CD4-positive, alpha-beta T cell (primary cell): Measurements from ENCODE around the gene NEUROG3. TPM values are rescaled to one million over a fixed set of nuclear protein-coding genes. Genes with fewer than 3 reads are reported as not detected.

ENCODE experiments used
- ATAC-seq: fragments of 200-7000 bp; cut with Tn5 transposase; one replicate; pipeline ENCODE4 v1.10.0; 2022; ENCODE audit warnings: mild to moderate bottlenecking; ENCODE audit not compliant: poor library complexity
- CTCF ChIA-PET: fragments of 350-600 bp; sonication (Branson Sonifier 250); formaldehyde crosslinking; loops from one replicate; lab custom pipeline; 2021; ENCODE audit warnings: antibody characterized with exemption, inconsistent platforms; lab: Charles Lee
- POLR2A ChIA-PET: fragments of 350-600 bp; sonication (Branson Sonifier 250); formaldehyde crosslinking; loops from one replicate; lab custom pipeline; 2021; ENCODE audit warnings: antibody characterized with exemption, inconsistent platforms; lab: Charles Lee
- DNase-seq, 14 experiments: peaks; one replicate each; pipeline ENCODE4 v3.0.0-alpha.2; 2013 to 2020; ENCODE audit warnings: mixed read lengths in 2 of 14
- H3K27ac ChIP-seq, 2 donors: one replicate each; pipeline versions ENCODE4 v1.5.1 to v1.7.0; 2013; ENCODE audit warnings: low read length in 2 of 2, low read depth in 1 of 2, mild to moderate bottlenecking in 1 of 2
- H3K27me3 ChIP-seq, 2 experiments: 1 replicate in 1 of 2; 2 replicates in 1 of 2; pipeline versions ENCODE4 v1.6.1 to v1.7.0; 2013; ENCODE audit warnings: low read length in 2 of 2, control low read depth in 1 of 2, mild to moderate bottlenecking in 1 of 2, moderate library complexity in 1 of 2; ENCODE audit not compliant: insufficient read depth in 2 of 2, control insufficient read depth in 1 of 2
- H3K36me3 ChIP-seq: one replicate; pipeline ENCODE4 v1.6.1; 2013; ENCODE audit warnings: low read length, control low read depth; ENCODE audit not compliant: insufficient read depth
- H3K4me1 ChIP-seq: one replicate; pipeline ENCODE4 v1.6.1; 2013; ENCODE audit warnings: low read length, control low read depth; ENCODE audit not compliant: insufficient read depth
- H3K4me3 ChIP-seq: one replicate; pipeline ENCODE4 v1.5.1; 2013; ENCODE audit warnings: mild to moderate bottlenecking, low read length, moderate library complexity
- H3K9me3 ChIP-seq, 2 experiments: 1 replicate in 1 of 2; 2 replicates in 1 of 2; pipeline versions ENCODE4 v1.6.1 to v1.7.0; 2013; ENCODE audit warnings: low read length in 2 of 2, mild to moderate bottlenecking in 2 of 2, control low read depth in 1 of 2, moderate library complexity in 1 of 2; ENCODE audit not compliant: control insufficient read depth in 1 of 2, insufficient read depth in 1 of 2
- H3K27ac Mint-ChIP-seq: one replicate; pipeline ENCODE4 v1.8.0; 2020; ENCODE audit warnings: mixed read lengths
- H3K27me3 Mint-ChIP-seq: one replicate; pipeline ENCODE4 v1.8.0; 2021; ENCODE audit warnings: mixed read lengths
- H3K36me3 Mint-ChIP-seq: one replicate; pipeline ENCODE4 v1.8.0; 2021; ENCODE audit warnings: low read depth, mixed read lengths
- H3K4me1 Mint-ChIP-seq: one replicate; pipeline ENCODE4 v1.8.0; 2021; ENCODE audit warnings: low read depth, mixed read lengths
- H3K4me3 Mint-ChIP-seq: one replicate; pipeline ENCODE4 v1.8.0; 2020; ENCODE audit warnings: mild to moderate bottlenecking, mixed read lengths
- H3K9me3 Mint-ChIP-seq: one replicate; pipeline ENCODE4 v1.8.0; 2020; ENCODE audit warnings: mixed read lengths
- intact Hi-C, 2 experiments: fragments of 100-400 bp; cut with DNase I in 1 of 2; cut with micrococcal nuclease in 1 of 2; formaldehyde crosslinking; loops; one replicate each; pipeline versions ENCODE4 v1.15.1 to v1.9.0; 2023 to 2025; cut with DNase I, micrococcal nuclease
- total RNA-seq, 174 experiments: library from RNA in 2 of 174; stranded (reverse) in 2 of 174; gene quantifications; one replicate each; pipeline ENCODE4 v1.2.3 and lab custom pipeline; 2021 to 2026
- TF ChIP-seq, protein P1 (sequence below): fragments of 200-600 bp; IDR thresholded peaks from one replicate; pipeline ENCODE4 v1.8.0; 2022; ENCODE audit warnings: antibody characterized with exemption, mild to moderate bottlenecking

NEUROG3 gene
- total RNA-seq, 2 experiments from 2014 or later, result not detected

DNA sequence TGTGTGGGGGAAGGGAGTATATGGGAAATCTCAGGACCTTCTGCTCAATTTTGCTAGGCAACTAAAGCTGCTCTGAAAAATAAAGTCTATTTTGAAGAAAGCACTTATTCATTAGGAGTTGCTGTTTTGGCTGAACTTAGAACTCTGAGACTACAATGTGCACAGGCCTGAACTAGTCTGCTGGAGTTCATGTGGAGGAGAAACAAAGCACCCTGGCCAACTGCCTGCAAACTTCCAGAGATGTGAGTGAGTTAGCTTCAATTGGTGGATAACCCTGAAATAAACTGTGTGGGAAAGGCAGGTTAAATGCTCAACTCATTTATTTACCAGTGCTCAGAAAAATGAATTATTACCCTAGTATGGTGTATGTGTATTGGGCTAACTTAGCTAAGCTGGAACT is 39.5 kb upstream of the NEUROG3 start:
- Mint-ChIP-seq H3K9me3 (peaks cover 9% of the 10 kb centered on the region), H3K27ac (no peak overlapping the region), H3K36me3 (no peaks in the 10 kb centered on the region), H3K4me1 (no peaks in the 10 kb centered on the region), H3K27me3 (no peaks in the 10 kb centered on the region), H3K4me3 (no peak overlapping the region)
- Histone ChIP-seq H3K4me3 (no peak overlapping the region), H3K27me3 (no peaks in the 10 kb centered on the region), H3K36me3 (no peaks in the 10 kb centered on the region), H3K27ac (no peak overlapping the region), H3K4me1 (no peaks in the 10 kb centered on the region), H3K9me3 (peaks cover 4% of the 10 kb centered on the region in 2 experiments)
- DNase-seq (no peak), ATAC-seq (no peak)
- intact Hi-C loops, result no loop called here
- ChIA-PET POLR2A (no interaction called here), CTCF (interaction anchor here (1.1 to 1.4 kb wide), 3 partner anchors 13 to 97 kb away, joined by 3 read pairs; no protein-coding TSS in a partner anchor)
- TF ChIP-seq, protein P1, sequence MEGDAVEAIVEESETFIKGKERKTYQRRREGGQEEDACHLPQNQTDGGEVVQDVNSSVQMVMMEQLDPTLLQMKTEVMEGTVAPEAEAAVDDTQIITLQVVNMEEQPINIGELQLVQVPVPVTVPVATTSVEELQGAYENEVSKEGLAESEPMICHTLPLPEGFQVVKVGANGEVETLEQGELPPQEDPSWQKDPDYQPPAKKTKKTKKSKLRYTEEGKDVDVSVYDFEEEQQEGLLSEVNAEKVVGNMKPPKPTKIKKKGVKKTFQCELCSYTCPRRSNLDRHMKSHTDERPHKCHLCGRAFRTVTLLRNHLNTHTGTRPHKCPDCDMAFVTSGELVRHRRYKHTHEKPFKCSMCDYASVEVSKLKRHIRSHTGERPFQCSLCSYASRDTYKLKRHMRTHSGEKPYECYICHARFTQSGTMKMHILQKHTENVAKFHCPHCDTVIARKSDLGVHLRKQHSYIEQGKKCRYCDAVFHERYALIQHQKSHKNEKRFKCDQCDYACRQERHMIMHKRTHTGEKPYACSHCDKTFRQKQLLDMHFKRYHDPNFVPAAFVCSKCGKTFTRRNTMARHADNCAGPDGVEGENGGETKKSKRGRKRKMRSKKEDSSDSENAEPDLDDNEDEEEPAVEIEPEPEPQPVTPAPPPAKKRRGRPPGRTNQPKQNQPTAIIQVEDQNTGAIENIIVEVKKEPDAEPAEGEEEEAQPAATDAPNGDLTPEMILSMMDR, result no peak

DNA sequence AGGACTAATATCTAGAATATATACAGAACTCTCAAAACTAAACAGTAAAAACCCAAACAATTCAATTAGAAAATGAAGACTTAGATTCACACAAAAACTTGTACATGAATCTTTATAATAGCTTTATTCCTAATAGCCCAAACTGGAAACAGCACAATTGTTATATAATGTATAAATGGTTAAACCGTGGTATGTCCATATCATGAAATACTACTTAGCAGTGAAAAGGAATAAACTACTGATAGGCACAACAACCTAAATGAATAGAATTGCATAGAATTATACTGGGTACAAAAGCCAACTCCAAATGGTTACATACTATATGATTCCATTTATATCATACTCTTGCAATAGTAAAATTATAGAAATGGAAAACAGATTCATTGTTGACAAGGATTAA is 35.9 kb upstream of the NEUROG3 start:
- peaks cover 4 to 9% of the 10 kb centered on the region in 2 experiments for H3K9me3 ChIP-seq
- Mint-ChIP-seq H3K36me3 (no peaks in the 10 kb centered on the region), H3K9me3 (peaks cover 9% of the 10 kb centered on the region), H3K4me1 (no peaks in the 10 kb centered on the region), H3K27me3 (peaks cover 14% of the 10 kb centered on the region), H3K4me3 (no peak overlapping the region), H3K27ac (no peak overlapping the region)
- no peak for DNase-seq
- H3K36me3 ChIP-seq, result no peaks in the 10 kb centered on the region
- ChIA-PET CTCF (no interaction called here), POLR2A (no interaction called here)
- TF ChIP-seq, protein P1, result no peak
- intact Hi-C loops, result no loop called here
- peaks cover 0 to 2% of the 10 kb centered on the region in 2 experiments for H3K27me3 ChIP-seq
- no peaks in the 10 kb centered on the region for H3K4me1 ChIP-seq
- ATAC-seq, result no peak
- H3K27ac ChIP-seq, result no peak overlapping the region
- no peak overlapping the region for H3K4me3 ChIP-seq

DNA sequence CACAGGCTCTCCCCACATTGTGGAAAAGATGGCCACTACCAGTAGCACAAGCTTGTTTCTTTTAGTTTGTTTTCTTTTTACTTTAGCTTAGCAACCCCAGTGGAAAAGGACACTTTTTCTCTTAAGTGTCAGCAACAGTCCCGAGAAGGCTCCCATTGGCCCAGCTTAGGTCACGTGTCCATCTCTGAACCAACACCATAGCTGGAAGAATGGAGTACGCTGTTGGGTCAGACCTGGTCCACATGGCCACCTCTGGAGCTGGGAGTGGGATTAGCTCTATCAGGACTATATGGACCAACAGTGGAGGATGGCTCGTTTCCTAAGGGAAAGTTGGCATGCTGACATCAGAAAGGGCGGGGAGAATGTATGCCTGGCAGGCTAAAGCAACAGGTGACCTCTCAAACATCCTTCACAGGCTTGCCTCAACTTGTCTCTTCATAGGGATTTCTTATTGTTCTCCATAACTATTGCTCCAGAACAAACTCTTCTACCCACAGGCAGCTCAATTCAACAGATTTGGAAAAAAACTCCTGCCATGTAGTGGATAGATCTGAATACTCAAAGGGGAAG is 27.6 kb upstream of the NEUROG3 start:
- Mint-ChIP-seq H3K27ac (no peak overlapping the region), H3K27me3 (peaks cover 64% of the 10 kb centered on the region), H3K9me3 (no peaks in the 10 kb centered on the region), H3K4me3 (no peak overlapping the region), H3K4me1 (no peaks in the 10 kb centered on the region), H3K36me3 (no peaks in the 10 kb centered on the region)
- Histone ChIP-seq H3K36me3 (no peaks in the 10 kb centered on the region), H3K27ac (no peak overlapping the region), H3K27me3 (peaks cover 16 to 21% of the 10 kb centered on the region in 2 experiments), H3K4me1 (no peaks in the 10 kb centered on the region), H3K9me3 (no peaks in the 10 kb centered on the region), H3K4me3 (no peak overlapping the region)
- no peak for ATAC-seq
- TF ChIP-seq, protein P1, result no peak
- DNase-seq, result no peak
- intact Hi-C loops, result no loop called here
- CTCF ChIA-PET, result interaction anchor here (1.0 kb wide), 1 partner anchor 12 kb away, joined by 3 read pairs; no protein-coding TSS in a partner anchor
- POLR2A ChIA-PET, result no interaction called here
